ENCODE results near the gene PAX5.

- TF ChIP-seq CTCF (IDR thresholded peaks at IDR 0.05) (no peak), POLR2A (IDR thresholded peaks at IDR 0.05) (no peak)
Measured at GRCh38 chr9:36891341-36891811, 142.7 kb downstream of the PAX5 start.
